NB4 (cell line): ENCODE data around the gene SCGB2A2.

Experiments
- DNase-seq: peaks from one replicate; pipeline ENCODE4 v3.0.0; 2010; ENCODE audit warnings: low read depth
- H3K4me3 ChIP-seq: one replicate; pipeline ENCODE4 v1.5.1; 2011; ENCODE audit warnings: mild to moderate bottlenecking, low read depth, low read length, moderate library complexity
- CTCF ChIP-seq: IDR thresholded peaks from one replicate; pipeline ENCODE4 v1.5.1; 2012; ENCODE audit warnings: low read depth, low read length
- MAX ChIP-seq: IDR thresholded peaks from 2 replicates; pipeline ENCODE4 v1.6.1; 2011; ENCODE audit warnings: low read depth, low read length
- MYC ChIP-seq: IDR thresholded peaks from 2 replicates; pipeline ENCODE4 v1.6.1; 2011; ENCODE audit warnings: low read depth, low read length
- POLR2A ChIP-seq: IDR thresholded peaks from 2 replicates; pipeline ENCODE4 v1.6.1; 2011; ENCODE audit warnings: mild to moderate bottlenecking; ENCODE audit not compliant: insufficient read length; ENCODE audit errors: extremely low read depth

The SCGB2A2 gene

GRCh38 chr11:62307950-62308349 lies 38.0 kb downstream of the SCGB2A2 start:
- H3K4me3 ChIP-seq = no peak overlapping the region
- TF ChIP-seq MYC = no peak
- TF ChIP-seq CTCF = no peak
- TF ChIP-seq MAX = no peak
- no peak for TF ChIP-seq POLR2A
- DNase-seq = no peak

GRCh38 chr11:62309991-62310390 lies 40.0 kb downstream of the SCGB2A2 start:
- no peak overlapping the region for H3K4me3 ChIP-seq
- no peak for DNase-seq
- TF ChIP-seq POLR2A (no peak), CTCF (no peak), MYC (no peak), MAX (no peak)

- no peak overlapping the region for H3K4me3 ChIP-seq
- DNase-seq = no peak
- TF ChIP-seq POLR2A = no peak
- no peak for TF ChIP-seq CTCF
- TF ChIP-seq MAX = no peak
- no peak for TF ChIP-seq MYC
These were observed 45.5 kb downstream of the SCGB2A2 start for GRCh38 chr11:62315431-62315830.

GRCh38 chr11:62322524-62322923 lies 52.6 kb downstream of the SCGB2A2 start:
- DNase-seq = no peak
- TF ChIP-seq MYC (no peak), POLR2A (no peak), MAX (no peak), CTCF (no peak)
- no peak overlapping the region for H3K4me3 ChIP-seq
